CD14-positive monocyte (primary cell): Measurements from ENCODE around the gene AFF1. TPM values are rescaled to one million over a fixed set of nuclear protein-coding genes. Genes with fewer than 3 reads are reported as not detected.

Experiments used
- DNase-seq, 3 donors: peaks; one replicate each; pipeline ENCODE4 v3.0.0-alpha.2; 2011 to 2022
- H2AFZ ChIP-seq: 2 replicates; pipeline ENCODE4 v1.6.0; 2012; ENCODE audit warnings: mild to moderate bottlenecking, low read depth, low read length, inconsistent platforms; ENCODE audit not compliant: insufficient read depth, poor library complexity, severe bottlenecking
- H3K27ac ChIP-seq, 2 donors: 1 replicate in 1 of 2; 2 replicates in 1 of 2; pipeline ENCODE4 v1.5.1; 2012 to 2013; ENCODE audit warnings: low read length in 2 of 2, control low read depth in 1 of 2, inconsistent platforms in 1 of 2, low read depth in 1 of 2, mild to moderate bottlenecking in 1 of 2
- H3K27me3 ChIP-seq, 2 donors: one replicate each; pipeline versions ENCODE4 v1.6.0 to v1.6.1; 2011 to 2013; ENCODE audit warnings: low read length in 2 of 2; ENCODE audit not compliant: control insufficient read depth in 2 of 2, insufficient read depth in 2 of 2
- H3K36me3 ChIP-seq, 2 donors: replicated peaks in 1 of 2; 1 replicate in 1 of 2; 2 replicates in 1 of 2; pipeline versions ENCODE4 v1.5.1 to v1.6.1; 2012 to 2013; ENCODE audit warnings: low read length in 2 of 2, control low read depth in 1 of 2, inconsistent platforms in 1 of 2, mild to moderate bottlenecking in 1 of 2; ENCODE audit not compliant: insufficient read depth in 2 of 2, control insufficient read depth in 1 of 2
- H3K4me1 ChIP-seq, 2 donors: 1 replicate in 1 of 2; 2 replicates in 1 of 2; pipeline versions ENCODE4 v1.5.1 to v1.6.1; 2012 to 2013; ENCODE audit warnings: low read length in 2 of 2, control low read depth in 1 of 2, inconsistent platforms in 1 of 2, mild to moderate bottlenecking in 1 of 2, moderate library complexity in 1 of 2; ENCODE audit not compliant: insufficient read depth in 2 of 2, control insufficient read depth in 1 of 2
- H3K4me2 ChIP-seq: replicated peaks from 2 replicates; pipeline ENCODE3; 2012; ENCODE audit warnings: low read length, moderate library complexity, mild to moderate bottlenecking; ENCODE audit not compliant: poor library complexity, severe bottlenecking; ENCODE audit errors: extremely low read depth
- H3K4me3 ChIP-seq, 3 experiments: fragments of 200-600 bp in 1 of 3; sonication (generic) in 1 of 3; replicated peaks in 1 of 3; 1 replicate in 2 of 3; 2 replicates in 1 of 3; pipeline ENCODE4 v1.5.1; 2011 to 2013; ENCODE audit warnings: low read length in 3 of 3, mild to moderate bottlenecking in 3 of 3, control low read depth in 2 of 3, low read depth in 2 of 3, inconsistent platforms in 1 of 3, moderate library complexity in 1 of 3
- H3K79me2 ChIP-seq: 2 replicates; pipeline ENCODE4 v1.6.0; 2012; ENCODE audit warnings: mild to moderate bottlenecking, control low read depth, inconsistent platforms, low read length, moderate library complexity; ENCODE audit not compliant: insufficient read depth
- H3K9ac ChIP-seq: 2 replicates; pipeline ENCODE4 v1.6.0; 2017; ENCODE audit warnings: low read length, mild to moderate bottlenecking; ENCODE audit not compliant: insufficient read depth, poor library complexity, severe bottlenecking
- H3K9me3 ChIP-seq, 2 donors: replicated peaks in 1 of 2; 1 replicate in 1 of 2; 2 replicates in 1 of 2; pipeline versions ENCODE4 v1.5.1 to v1.6.1; 2012 to 2013; ENCODE audit warnings: low read length in 2 of 2, control low read depth in 1 of 2; ENCODE audit not compliant: control insufficient read depth in 1 of 2, insufficient read depth in 1 of 2
- H4K20me1 ChIP-seq: 2 replicates; pipeline ENCODE4 v1.6.0; 2012; ENCODE audit warnings: mild to moderate bottlenecking, low read length, control low read depth, moderate library complexity; ENCODE audit not compliant: insufficient read depth
- H3K27ac Mint-ChIP-seq, 7 donors: one replicate each; pipeline ENCODE4 v1.8.0; 2020; ENCODE audit warnings: mild to moderate bottlenecking in 7 of 7, mixed read lengths in 7 of 7, moderate library complexity in 6 of 7, inconsistent platforms in 2 of 7
- H3K27me3 Mint-ChIP-seq, 3 donors: one replicate each; pipeline ENCODE4 v1.8.0; 2021 to 2022; ENCODE audit warnings: low read depth in 3 of 3, mild to moderate bottlenecking in 3 of 3, mixed read lengths in 3 of 3, moderate library complexity in 3 of 3, inconsistent platforms in 1 of 3
- H3K36me3 Mint-ChIP-seq, 2 donors: one replicate each; pipeline ENCODE4 v1.8.0; 2020; ENCODE audit warnings: mixed read lengths in 2 of 2, inconsistent platforms in 1 of 2, mild to moderate bottlenecking in 1 of 2
- H3K4me1 Mint-ChIP-seq: one replicate; pipeline ENCODE4 v1.8.0; 2020; ENCODE audit warnings: mild to moderate bottlenecking, mixed read lengths
- H3K4me3 Mint-ChIP-seq, 2 donors: one replicate each; pipeline ENCODE4 v1.8.0; 2020; ENCODE audit warnings: mild to moderate bottlenecking in 2 of 2, mixed read lengths in 2 of 2, moderate library complexity in 1 of 2
- H3K9me3 Mint-ChIP-seq, 7 donors: one replicate each; pipeline ENCODE4 v1.8.0; 2020 to 2022; ENCODE audit warnings: mixed read lengths in 7 of 7, mild to moderate bottlenecking in 6 of 7, moderate library complexity in 6 of 7, inconsistent platforms in 2 of 7
- CTCF ChIP-seq: fragments of 200-600 bp; IDR thresholded peaks from one replicate; pipeline ENCODE4 v1.8.0; 2022; ENCODE audit warnings: antibody characterized with exemption, mild to moderate bottlenecking
- whole genome bisulfite sequencing: methylation state at CpG from one replicate; pipeline ENCODE4 v1.1.5; 2013; ENCODE audit warnings: missing lambda C conversion rate; ENCODE audit not compliant: insufficient coverage; 5-methylcytosine and 5-hydroxymethylcytosine counted together
- intact Hi-C, 2 donors: fragments of 100-400 bp; cut with micrococcal nuclease; formaldehyde crosslinking; loops; one replicate each; pipeline versions ENCODE4 v1.15.0 to v1.15.1; 2023
- polyA plus RNA-seq, 3 donors: library from polyadenylated mRNA; depleted of rRNA in 1 of 3; unstranded in 2 of 3; stranded (reverse) in 1 of 3; fragments of 300-500 nt in 2 of 3; fragments of >200 nt in 1 of 3; fragmentation: Illumina TruSeq in 2 of 3; gene quantifications; 1 replicate in 2 of 3; 2 replicates in 1 of 3; pipeline ENCODE4 v1.2.3, GENCODE V29; 2012 to 2021

AFF1 gene
- polyA plus RNA-seq, 3 donors, result 7.5 to 20.9 (median 16.3) TPM

- WGBS, result 57% methylated on average over 5 of the region's 7 CpGs
- Histone ChIP-seq H3K9ac (no peak overlapping the region), H3K4me3 (no peak overlapping the region), H3K27ac (peak overlapping the region in 1 of 2 donors; percentile 56), H3K4me2 (no peak overlapping the region), H3K27me3 (no peaks in the 10 kb centered on the region), H3K9me3 (no peaks in the 10 kb centered on the region), H3K36me3 (peaks cover 0 to 33% of the 10 kb centered on the region in 2 donors), H4K20me1 (peaks cover 91% of the 10 kb centered on the region), H3K79me2 (peaks cover 98% of the 10 kb centered on the region), H2AFZ (no peak overlapping the region), H3K4me1 (peaks cover 22 to 34% of the 10 kb centered on the region in 2 donors)
- intact Hi-C loops, result no loop called here
- no peak for TF ChIP-seq CTCF
- DNase-seq, result peak in 2 of 3 donors; percentile 25 to 41
- H3K4me3 Mint-ChIP-seq, result peak overlapping the region in 1 of 2 donors; percentile 10
- no peaks in the 10 kb centered on the region for H3K9me3 Mint-ChIP-seq
- no peaks in the 10 kb centered on the region for H3K27me3 Mint-ChIP-seq
- H3K27ac Mint-ChIP-seq, result peak overlapping the region in 5 of 7 donors; percentile 4 to 80 (median 45)
- peaks cover 20 to 29% of the 10 kb centered on the region in 2 donors for H3K36me3 Mint-ChIP-seq
- peaks cover 51% of the 10 kb centered on the region for H3K4me1 Mint-ChIP-seq
Measured at GRCh38 chr4:87058356-87059073, 123.7 kb downstream of the AFF1 start.

- Histone ChIP-seq H2AFZ (no peak overlapping the region), H4K20me1 (peaks cover 92% of the 10 kb centered on the region), H3K36me3 (peaks cover 3 to 41% of the 10 kb centered on the region in 2 donors), H3K79me2 (peaks cover 96% of the 10 kb centered on the region), H3K27ac (peak overlapping the region in 1 of 2 donors; percentile 35), H3K9me3 (no peaks in the 10 kb centered on the region), H3K9ac (no peak overlapping the region), H3K4me2 (no peak overlapping the region), H3K27me3 (no peaks in the 10 kb centered on the region), H3K4me1 (peaks cover 3 to 14% of the 10 kb centered on the region in 2 donors), H3K4me3 (no peak overlapping the region)
- Mint-ChIP-seq H3K27ac (peak overlapping the region in 1 of 7 donors; percentile 60), H3K4me1 (peaks cover 26% of the 10 kb centered on the region), H3K36me3 (peaks cover 32 to 35% of the 10 kb centered on the region in 2 donors), H3K9me3 (peaks cover 0 to 2% (median 0%) of the 10 kb centered on the region in 7 donors), H3K27me3 (no peaks in the 10 kb centered on the region), H3K4me3 (no peak overlapping the region)
- intact Hi-C loops, result no loop called here
- no peak for TF ChIP-seq CTCF
- 100% methylated on average over 1 of the region's 5 CpGs for WGBS
- no peak for DNase-seq
Measured at GRCh38 chr4:87060957-87061356, 126.1 kb downstream of the AFF1 start.
